ENCODE measurements around the gene GRK2.

- no peak for TF ChIP-seq EZH2 (IDR thresholded peaks at IDR 0.05; ENCODE audit: low read length)
- TF ChIP-seq, protein P1, sequence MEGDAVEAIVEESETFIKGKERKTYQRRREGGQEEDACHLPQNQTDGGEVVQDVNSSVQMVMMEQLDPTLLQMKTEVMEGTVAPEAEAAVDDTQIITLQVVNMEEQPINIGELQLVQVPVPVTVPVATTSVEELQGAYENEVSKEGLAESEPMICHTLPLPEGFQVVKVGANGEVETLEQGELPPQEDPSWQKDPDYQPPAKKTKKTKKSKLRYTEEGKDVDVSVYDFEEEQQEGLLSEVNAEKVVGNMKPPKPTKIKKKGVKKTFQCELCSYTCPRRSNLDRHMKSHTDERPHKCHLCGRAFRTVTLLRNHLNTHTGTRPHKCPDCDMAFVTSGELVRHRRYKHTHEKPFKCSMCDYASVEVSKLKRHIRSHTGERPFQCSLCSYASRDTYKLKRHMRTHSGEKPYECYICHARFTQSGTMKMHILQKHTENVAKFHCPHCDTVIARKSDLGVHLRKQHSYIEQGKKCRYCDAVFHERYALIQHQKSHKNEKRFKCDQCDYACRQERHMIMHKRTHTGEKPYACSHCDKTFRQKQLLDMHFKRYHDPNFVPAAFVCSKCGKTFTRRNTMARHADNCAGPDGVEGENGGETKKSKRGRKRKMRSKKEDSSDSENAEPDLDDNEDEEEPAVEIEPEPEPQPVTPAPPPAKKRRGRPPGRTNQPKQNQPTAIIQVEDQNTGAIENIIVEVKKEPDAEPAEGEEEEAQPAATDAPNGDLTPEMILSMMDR (optimal IDR thresholded peaks at IDR 0.05 in 1 of 3, IDR thresholded peaks at IDR 0.05 in 1 of 3, conservative IDR thresholded peaks at IDR 0.05 in 1 of 3; ENCODE audit: extremely low read depth in 1 of 3, insufficient read depth in 2 of 3, low read length in 3 of 3), result peak in 2 of 3 experiments; percentile 11 to 34
Measured at GRCh38 chr11:67311556-67312082, 45.3 kb downstream of the GRK2 start.

Data from keratinocyte (primary cell).